HL-60 (cell line): ENCODE results near the gene ATXN7.

Experiments
- DNase-seq, 2 experiments: peaks; one replicate each; pipeline ENCODE4 v3.0.0-alpha.2; 2010 to 2020; ENCODE audit warnings: low read depth in 1 of 2, low spot score in 1 of 2
- H3K27ac ChIP-seq: fragments of 250-450 bp; sonication (Bioruptor Pico); replicated peaks from 2 replicates; pipeline ENCODE4 v1.5.1; 2020; ENCODE audit warnings: mild to moderate bottlenecking, moderate library complexity
- H3K27me3 ChIP-seq: fragments of 250-450 bp; sonication (Bioruptor Pico); 2 replicates; pipeline ENCODE4 v1.5.1; 2021; ENCODE audit warnings: mild to moderate bottlenecking, moderate library complexity; ENCODE audit not compliant: insufficient read depth, poor library complexity, severe bottlenecking
- H3K4me3 ChIP-seq: replicated peaks from 2 replicates; pipeline ENCODE4 v1.5.1; 2011; ENCODE audit warnings: mild to moderate bottlenecking, control low read depth, low read length; ENCODE audit not compliant: insufficient read depth
- GABPA ChIP-seq: IDR thresholded peaks from 2 replicates; pipeline ENCODE4 v1.6.1; 2012; ENCODE audit warnings: low read depth
- POLR2AphosphoS5 ChIP-seq: IDR thresholded peaks from 2 replicates; pipeline ENCODE4 v1.6.1; 2012; ENCODE audit warnings: low read depth
- SPI1 ChIP-seq: IDR thresholded peaks from 2 replicates; pipeline ENCODE4 v1.6.1; 2012; ENCODE audit warnings: low read depth, mild to moderate bottlenecking, borderline replicate concordance
- TF ChIP-seq, protein P1 (sequence below): IDR thresholded peaks from 2 replicates; pipeline ENCODE4 v1.6.1; 2012; ENCODE audit warnings: low read depth; ENCODE audit not compliant: insufficient replicate concordance
- TF ChIP-seq, protein P2 (sequence below): IDR thresholded peaks from one replicate; pipeline ENCODE4 v1.5.1; 2011; ENCODE audit warnings: low read length, control low read depth, inconsistent platforms; ENCODE audit not compliant: insufficient read depth

Gene ATXN7

DNA sequence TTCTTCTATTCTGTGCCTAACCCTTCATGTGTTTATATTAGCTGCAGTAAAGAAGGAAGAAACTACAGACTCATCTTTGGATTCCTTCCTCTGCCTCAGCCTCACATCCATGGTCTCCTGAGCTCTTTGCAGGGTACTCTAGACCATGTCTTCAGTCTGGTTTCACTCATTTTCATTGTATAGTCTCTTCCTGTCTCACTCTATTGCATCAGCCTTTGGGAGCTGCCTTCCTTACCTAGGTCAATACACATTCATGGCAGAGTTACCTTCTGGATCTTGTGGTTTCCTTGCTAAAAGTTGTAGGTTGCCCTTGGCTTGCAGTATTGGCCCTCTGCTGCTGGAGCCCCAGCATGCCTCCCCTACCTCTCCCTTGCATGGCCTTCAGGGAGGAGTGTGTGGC, 80.0 kb downstream of the ATXN7 start:
- DNase-seq: no peak

DNA sequence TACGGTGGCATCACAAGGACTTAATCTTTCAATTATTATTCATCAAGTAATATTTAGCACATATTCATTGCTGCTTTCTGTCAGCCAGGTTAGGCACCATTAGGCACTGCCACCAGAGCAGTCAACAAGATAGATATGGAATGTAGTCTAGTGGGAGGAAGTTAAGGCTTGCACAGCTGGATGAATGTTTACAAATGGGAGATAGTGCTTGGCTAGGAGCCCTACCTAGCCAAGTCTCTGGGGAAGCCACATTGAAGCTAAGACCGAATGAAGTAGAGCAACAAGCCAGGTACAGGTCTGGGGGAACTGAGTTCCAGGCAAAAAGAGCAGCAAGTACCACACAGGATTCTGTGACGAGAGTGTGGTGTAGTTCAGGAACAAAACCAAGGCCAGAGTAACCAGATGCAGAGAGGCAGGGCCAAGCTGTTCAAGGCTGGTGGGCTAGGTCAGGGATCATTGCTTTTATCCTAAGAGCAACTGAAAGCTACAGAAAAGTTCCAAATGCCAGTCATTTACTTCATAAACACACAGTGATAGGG, 82.0 kb downstream of the ATXN7 start:
- H3K4me3 ChIP-seq: no peak overlapping the region
- no peak overlapping the region for H3K27ac ChIP-seq
- no peaks in the 10 kb centered on the region for H3K27me3 ChIP-seq
- DNase-seq: no peak
- TF ChIP-seq SPI1 (no peak), POLR2AphosphoS5 (no peak), GABPA (no peak)
- TF ChIP-seq, protein P1, sequence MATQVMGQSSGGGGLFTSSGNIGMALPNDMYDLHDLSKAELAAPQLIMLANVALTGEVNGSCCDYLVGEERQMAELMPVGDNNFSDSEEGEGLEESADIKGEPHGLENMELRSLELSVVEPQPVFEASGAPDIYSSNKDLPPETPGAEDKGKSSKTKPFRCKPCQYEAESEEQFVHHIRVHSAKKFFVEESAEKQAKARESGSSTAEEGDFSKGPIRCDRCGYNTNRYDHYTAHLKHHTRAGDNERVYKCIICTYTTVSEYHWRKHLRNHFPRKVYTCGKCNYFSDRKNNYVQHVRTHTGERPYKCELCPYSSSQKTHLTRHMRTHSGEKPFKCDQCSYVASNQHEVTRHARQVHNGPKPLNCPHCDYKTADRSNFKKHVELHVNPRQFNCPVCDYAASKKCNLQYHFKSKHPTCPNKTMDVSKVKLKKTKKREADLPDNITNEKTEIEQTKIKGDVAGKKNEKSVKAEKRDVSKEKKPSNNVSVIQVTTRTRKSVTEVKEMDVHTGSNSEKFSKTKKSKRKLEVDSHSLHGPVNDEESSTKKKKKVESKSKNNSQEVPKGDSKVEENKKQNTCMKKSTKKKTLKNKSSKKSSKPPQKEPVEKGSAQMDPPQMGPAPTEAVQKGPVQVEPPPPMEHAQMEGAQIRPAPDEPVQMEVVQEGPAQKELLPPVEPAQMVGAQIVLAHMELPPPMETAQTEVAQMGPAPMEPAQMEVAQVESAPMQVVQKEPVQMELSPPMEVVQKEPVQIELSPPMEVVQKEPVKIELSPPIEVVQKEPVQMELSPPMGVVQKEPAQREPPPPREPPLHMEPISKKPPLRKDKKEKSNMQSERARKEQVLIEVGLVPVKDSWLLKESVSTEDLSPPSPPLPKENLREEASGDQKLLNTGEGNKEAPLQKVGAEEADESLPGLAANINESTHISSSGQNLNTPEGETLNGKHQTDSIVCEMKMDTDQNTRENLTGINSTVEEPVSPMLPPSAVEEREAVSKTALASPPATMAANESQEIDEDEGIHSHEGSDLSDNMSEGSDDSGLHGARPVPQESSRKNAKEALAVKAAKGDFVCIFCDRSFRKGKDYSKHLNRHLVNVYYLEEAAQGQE: no peak
- TF ChIP-seq, protein P2, sequence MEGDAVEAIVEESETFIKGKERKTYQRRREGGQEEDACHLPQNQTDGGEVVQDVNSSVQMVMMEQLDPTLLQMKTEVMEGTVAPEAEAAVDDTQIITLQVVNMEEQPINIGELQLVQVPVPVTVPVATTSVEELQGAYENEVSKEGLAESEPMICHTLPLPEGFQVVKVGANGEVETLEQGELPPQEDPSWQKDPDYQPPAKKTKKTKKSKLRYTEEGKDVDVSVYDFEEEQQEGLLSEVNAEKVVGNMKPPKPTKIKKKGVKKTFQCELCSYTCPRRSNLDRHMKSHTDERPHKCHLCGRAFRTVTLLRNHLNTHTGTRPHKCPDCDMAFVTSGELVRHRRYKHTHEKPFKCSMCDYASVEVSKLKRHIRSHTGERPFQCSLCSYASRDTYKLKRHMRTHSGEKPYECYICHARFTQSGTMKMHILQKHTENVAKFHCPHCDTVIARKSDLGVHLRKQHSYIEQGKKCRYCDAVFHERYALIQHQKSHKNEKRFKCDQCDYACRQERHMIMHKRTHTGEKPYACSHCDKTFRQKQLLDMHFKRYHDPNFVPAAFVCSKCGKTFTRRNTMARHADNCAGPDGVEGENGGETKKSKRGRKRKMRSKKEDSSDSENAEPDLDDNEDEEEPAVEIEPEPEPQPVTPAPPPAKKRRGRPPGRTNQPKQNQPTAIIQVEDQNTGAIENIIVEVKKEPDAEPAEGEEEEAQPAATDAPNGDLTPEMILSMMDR: no peak

More for the DNA sequence above, 80.0 kb downstream of the ATXN7 start:
- Histone ChIP-seq H3K27me3 (no peaks in the 10 kb centered on the region), H3K27ac (no peak overlapping the region), H3K4me3 (no peak overlapping the region)
- TF ChIP-seq, protein P2: no peak
- TF ChIP-seq POLR2AphosphoS5: no peak
- TF ChIP-seq SPI1: no peak
- no peak for TF ChIP-seq GABPA
- TF ChIP-seq, protein P1: no peak

DNA sequence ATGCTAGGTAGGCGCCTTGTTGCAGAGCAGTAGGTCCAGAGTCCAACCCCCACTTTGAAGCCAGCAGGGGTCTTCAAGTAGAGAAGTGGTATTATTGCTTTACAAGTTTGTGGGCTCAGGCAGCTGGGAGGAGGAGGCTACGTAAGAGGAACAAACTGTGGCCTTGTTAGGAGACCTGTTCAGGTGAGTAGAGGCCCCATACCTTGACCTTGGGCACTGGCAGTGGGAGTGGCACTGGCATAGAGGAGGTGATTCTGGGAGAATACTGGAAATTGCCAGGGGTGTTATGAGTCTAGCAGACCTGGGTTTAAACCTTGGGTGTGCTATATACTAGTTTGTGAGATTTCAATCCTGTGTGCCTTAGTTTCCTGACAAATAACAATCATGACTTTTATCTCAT, 83.1 kb downstream of the ATXN7 start:
- Histone ChIP-seq H3K27me3 (no peaks in the 10 kb centered on the region), H3K4me3 (no peak overlapping the region), H3K27ac (no peak overlapping the region)
- DNase-seq: no peak
- TF ChIP-seq POLR2AphosphoS5 (no peak), GABPA (no peak), SPI1 (no peak)
- TF ChIP-seq, protein P1: no peak
- TF ChIP-seq, protein P2: no peak
